Liver (tissue), 9 donors: ENCODE data around the gene ECM1. TPM values are rescaled to one million over a fixed set of nuclear protein-coding genes. Genes with fewer than 3 reads are reported as not detected.

Experiments used
- DNase-seq: peaks from one replicate; pipeline ENCODE4 v3.0.0-alpha.2; 2017; ENCODE audit warnings: low spot score
- H3K27ac ChIP-seq, 2 donors: one replicate each; pipeline ENCODE4 v1.7.0; 2013; ENCODE audit warnings: inconsistent platforms in 2 of 2, low read length in 2 of 2, control low read depth in 1 of 2, low read depth in 1 of 2, mild to moderate bottlenecking in 1 of 2
- H3K27me3 ChIP-seq, 4 donors: one replicate each; pipeline versions ENCODE4 v1.6.1 to v1.7.0; 2013; ENCODE audit warnings: low read length in 3 of 4, inconsistent platforms in 1 of 4, mild to moderate bottlenecking in 1 of 4, moderate library complexity in 1 of 4; ENCODE audit not compliant: control insufficient read depth in 4 of 4, insufficient read depth in 4 of 4
- H3K36me3 ChIP-seq, 4 donors: one replicate each; pipeline versions ENCODE4 v1.6.1 to v1.7.0; 2013; ENCODE audit warnings: low read length in 3 of 4, mild to moderate bottlenecking in 3 of 4, low read depth in 1 of 4, moderate library complexity in 1 of 4; ENCODE audit not compliant: control insufficient read depth in 4 of 4, insufficient read depth in 3 of 4
- H3K4me1 ChIP-seq, 4 donors: one replicate each; pipeline versions ENCODE4 v1.6.1 to v1.7.0; 2013; ENCODE audit warnings: low read length in 3 of 4, mild to moderate bottlenecking in 3 of 4, moderate library complexity in 1 of 4; ENCODE audit not compliant: control insufficient read depth in 4 of 4, insufficient read depth in 4 of 4
- H3K4me3 ChIP-seq, 3 donors: one replicate each; pipeline versions ENCODE4 v1.6.1 to v1.7.0; 2013; ENCODE audit warnings: low read length in 3 of 3, control low read depth in 1 of 3, low read depth in 1 of 3, mild to moderate bottlenecking in 1 of 3
- H3K9ac ChIP-seq, 2 donors: one replicate each; pipeline ENCODE4 v1.7.0; 2013; ENCODE audit warnings: low read length in 2 of 2, mild to moderate bottlenecking in 2 of 2, moderate library complexity in 2 of 2, control low read depth in 1 of 2, low read depth in 1 of 2
- H3K9me3 ChIP-seq, 4 donors: one replicate each; pipeline versions ENCODE4 v1.6.1 to v1.7.0; 2013; ENCODE audit warnings: low read length in 3 of 4; ENCODE audit not compliant: control insufficient read depth in 4 of 4
- CTCF ChIP-seq: fragments of 150-350 bp; IDR thresholded peaks from 2 replicates; pipeline ENCODE4 v1.5.1; 2017; ENCODE audit warnings: improper control_type of control experiment, low read depth, low read length; ENCODE audit not compliant: missing input control
- EGR1 ChIP-seq, 2 donors: IDR thresholded peaks; 2 replicates each; pipeline ENCODE4 v1.6.1; 2016 to 2018; ENCODE audit warnings: antibody characterized with exemption in 2 of 2, low read depth in 2 of 2
- FOXA1 ChIP-seq: IDR thresholded peaks from 2 replicates; pipeline ENCODE4 v1.6.1; 2016; ENCODE audit warnings: antibody characterized with exemption
- GABPA ChIP-seq, 2 donors: IDR thresholded peaks in 1 of 2; conservative IDR thresholded peaks in 1 of 2; 2 replicates each; pipeline ENCODE4 v1.6.1; 2016; ENCODE audit warnings: antibody characterized with exemption in 2 of 2, mild to moderate bottlenecking in 1 of 2, moderate library complexity in 1 of 2
- RAD21 ChIP-seq, 2 donors: IDR thresholded peaks; 2 replicates each; pipeline ENCODE4 v1.6.1; 2016; ENCODE audit warnings: antibody characterized with exemption in 2 of 2, mild to moderate bottlenecking in 2 of 2
- TAF1 ChIP-seq: conservative IDR thresholded peaks from 2 replicates; pipeline ENCODE4 v1.6.1; 2016; ENCODE audit warnings: antibody characterized with exemption, mild to moderate bottlenecking
- YY1 ChIP-seq: IDR thresholded peaks from 2 replicates; pipeline ENCODE4 v1.6.1; 2016; ENCODE audit warnings: antibody characterized with exemption, mild to moderate bottlenecking
- WGBS: extraction: QIAGEN DNeasy Blood & Tissue Kit; methylation state at CpG from one replicate; pipeline ENCODE4 v1.1.7; 2013; 5-methylcytosine and 5-hydroxymethylcytosine counted together
- polyA plus RNA-seq, 2 donors: library from polyadenylated mRNA; stranded (reverse) in 1 of 2; unstranded in 1 of 2; fragments of 200-250 nt in 1 of 2; fragments of >200 nt in 1 of 2; fragmentation: Nextera tagmentation in 1 of 2; extraction: Ambion mirVana in 1 of 2; gene quantifications; one replicate each; pipeline versions ENCODE4 v1.2.1 to v1.2.3, GENCODE V29; 2013 to 2015
- total RNA-seq, 2 donors: library from RNA; depleted of rRNA; stranded (reverse); fragments of >200 nt; gene quantifications; one replicate each; pipeline ENCODE4 v1.2.3, GENCODE V29; 2014
- TF ChIP-seq, protein P1 (sequence below): IDR thresholded peaks from 2 replicates; pipeline ENCODE4 v1.6.1; 2016; ENCODE audit warnings: antibody characterized with exemption
- TF ChIP-seq, protein P2 (sequence below): IDR thresholded peaks from 2 replicates; pipeline ENCODE4 v1.6.1; 2016; ENCODE audit warnings: antibody characterized with exemption
- TF ChIP-seq, protein P3 (sequence below): IDR thresholded peaks from 2 replicates; pipeline ENCODE4 v1.6.1; 2016; ENCODE audit warnings: antibody characterized with exemption, mild to moderate bottlenecking
- donor health status: healthy.
- donor health status: healthy.
- donor health status: healthy.
- donor health status: healthy.
- donor health status: healthy.

ECM1 gene
- total and polyA plus RNA-seq, 4 donors, result 5.1 to 22.5 (median 12.6) TPM

- no peak for TF ChIP-seq CTCF
- TF ChIP-seq TAF1, result no peak
- TF ChIP-seq, protein P1, sequence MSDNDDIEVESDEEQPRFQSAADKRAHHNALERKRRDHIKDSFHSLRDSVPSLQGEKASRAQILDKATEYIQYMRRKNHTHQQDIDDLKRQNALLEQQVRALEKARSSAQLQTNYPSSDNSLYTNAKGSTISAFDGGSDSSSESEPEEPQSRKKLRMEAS, result peak; percentile 26
- peak; percentile 15 for TF ChIP-seq YY1
Observed at GRCh38 chr1:150479927-150480352, 28.0 kb upstream of the ECM1 start (continued).

DNA sequence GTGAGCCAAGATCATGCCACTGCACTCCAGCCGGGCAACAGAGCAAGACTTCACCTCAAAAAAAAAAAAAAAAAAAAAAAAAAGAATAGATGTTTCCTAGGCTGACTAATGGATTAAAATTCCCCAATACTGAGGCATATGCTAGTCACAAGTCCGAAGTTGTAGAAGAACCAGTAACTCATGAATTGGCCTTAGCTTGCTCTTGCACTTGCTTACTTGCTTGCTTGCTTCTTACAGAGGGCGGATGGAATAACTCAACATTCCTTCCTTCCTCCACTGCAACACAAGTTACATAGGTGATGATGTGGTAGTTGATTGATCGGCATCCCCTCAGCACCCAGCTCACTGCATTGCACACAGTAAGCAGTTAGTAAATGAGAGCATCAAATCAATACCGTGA is 23.5 kb upstream of the ECM1 start:
- Histone ChIP-seq H3K27ac (no peak overlapping the region), H3K9ac (no peak overlapping the region), H3K36me3 (peaks cover 0 to 3% (median 0%) of the 10 kb centered on the region in 4 donors), H3K9me3 (no peaks in the 10 kb centered on the region), H3K4me1 (peaks cover 0 to 17% (median 15%) of the 10 kb centered on the region in 4 donors), H3K4me3 (no peak overlapping the region), H3K27me3 (no peaks in the 10 kb centered on the region)
- TF ChIP-seq, protein P1, result no peak
- TF ChIP-seq, protein P2, sequence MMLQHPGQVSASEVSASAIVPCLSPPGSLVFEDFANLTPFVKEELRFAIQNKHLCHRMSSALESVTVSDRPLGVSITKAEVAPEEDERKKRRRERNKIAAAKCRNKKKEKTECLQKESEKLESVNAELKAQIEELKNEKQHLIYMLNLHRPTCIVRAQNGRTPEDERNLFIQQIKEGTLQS, result no peak
- no peak for TF ChIP-seq GABPA (IDR thresholded peaks at IDR 0.05 in 1 of 2, conservative IDR thresholded peaks at IDR 0.05 in 1 of 2)
- TF ChIP-seq YY1, result no peak
- TF ChIP-seq RAD21 (IDR thresholded peaks at IDR 0.05), result no peak
- no peak for TF ChIP-seq FOXA1
- TF ChIP-seq, protein P3, sequence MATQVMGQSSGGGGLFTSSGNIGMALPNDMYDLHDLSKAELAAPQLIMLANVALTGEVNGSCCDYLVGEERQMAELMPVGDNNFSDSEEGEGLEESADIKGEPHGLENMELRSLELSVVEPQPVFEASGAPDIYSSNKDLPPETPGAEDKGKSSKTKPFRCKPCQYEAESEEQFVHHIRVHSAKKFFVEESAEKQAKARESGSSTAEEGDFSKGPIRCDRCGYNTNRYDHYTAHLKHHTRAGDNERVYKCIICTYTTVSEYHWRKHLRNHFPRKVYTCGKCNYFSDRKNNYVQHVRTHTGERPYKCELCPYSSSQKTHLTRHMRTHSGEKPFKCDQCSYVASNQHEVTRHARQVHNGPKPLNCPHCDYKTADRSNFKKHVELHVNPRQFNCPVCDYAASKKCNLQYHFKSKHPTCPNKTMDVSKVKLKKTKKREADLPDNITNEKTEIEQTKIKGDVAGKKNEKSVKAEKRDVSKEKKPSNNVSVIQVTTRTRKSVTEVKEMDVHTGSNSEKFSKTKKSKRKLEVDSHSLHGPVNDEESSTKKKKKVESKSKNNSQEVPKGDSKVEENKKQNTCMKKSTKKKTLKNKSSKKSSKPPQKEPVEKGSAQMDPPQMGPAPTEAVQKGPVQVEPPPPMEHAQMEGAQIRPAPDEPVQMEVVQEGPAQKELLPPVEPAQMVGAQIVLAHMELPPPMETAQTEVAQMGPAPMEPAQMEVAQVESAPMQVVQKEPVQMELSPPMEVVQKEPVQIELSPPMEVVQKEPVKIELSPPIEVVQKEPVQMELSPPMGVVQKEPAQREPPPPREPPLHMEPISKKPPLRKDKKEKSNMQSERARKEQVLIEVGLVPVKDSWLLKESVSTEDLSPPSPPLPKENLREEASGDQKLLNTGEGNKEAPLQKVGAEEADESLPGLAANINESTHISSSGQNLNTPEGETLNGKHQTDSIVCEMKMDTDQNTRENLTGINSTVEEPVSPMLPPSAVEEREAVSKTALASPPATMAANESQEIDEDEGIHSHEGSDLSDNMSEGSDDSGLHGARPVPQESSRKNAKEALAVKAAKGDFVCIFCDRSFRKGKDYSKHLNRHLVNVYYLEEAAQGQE, result no peak
- WGBS, result 90% methylated on average over 5 of the region's 5 CpGs
- no peak for DNase-seq

- Histone ChIP-seq H3K4me3 (no peak overlapping the region), H3K9me3 (no peaks in the 10 kb centered on the region), H3K36me3 (peaks cover 0 to 3% (median 0%) of the 10 kb centered on the region in 4 donors), H3K9ac (no peak overlapping the region), H3K4me1 (peaks cover 0 to 13% (median 11%) of the 10 kb centered on the region in 4 donors), H3K27ac (no peak overlapping the region), H3K27me3 (no peaks in the 10 kb centered on the region)
- WGBS, result 35% methylated on average over 2 of the region's 2 CpGs
- DNase-seq, result no peak
- TF ChIP-seq EGR1 (IDR thresholded peaks at IDR 0.05; ENCODE audit: low read depth in 2 of 2), result no peak
- peak; percentile 49 to 60 for TF ChIP-seq RAD21 (IDR thresholded peaks at IDR 0.05)
Observed at GRCh38 chr1:150484861-150485260, 23.0 kb upstream of the ECM1 start.
